GM12878 (cell line): ENCODE data around the gene TTC31. TPM values are rescaled to one million over a fixed set of nuclear protein-coding genes. Genes with fewer than 3 reads are reported as not detected.

Experiments
- ATAC-seq: fragments of 200-7000 bp; cut with Tn5 transposase; 3 replicates; pipeline ENCODE4 v1.9.1; 2020; ENCODE audit warnings: mild to moderate bottlenecking, moderate library complexity
- BruUV-seq: library from RNA; stranded (reverse); fragments of 400-500 nt; replicated peaks from 2 replicates; lab custom pipeline; 2021; lab: Mats Ljungman, UMichigan
- CTCF ChIA-PET: fragments of 300-600 bp; sonication (Branson Sonifier 250); formaldehyde crosslinking; extraction: SDS; loops from one replicate; lab custom pipeline; 2021; ENCODE audit warnings: inconsistent platforms; lab: Yijun Ruan, JAX
- POLR2A ChIA-PET: fragments of 350-600 bp; formaldehyde crosslinking; extraction: SDS; loops from one replicate; lab custom pipeline; 2021; ENCODE audit warnings: inconsistent platforms; lab: Charles Lee
- RAD21 ChIA-PET: fragments of 300-600 bp; sonication (Branson Sonifier 250); formaldehyde crosslinking; loops from one replicate; lab custom pipeline; 2023; ENCODE audit warnings: antibody characterized with exemption; ENCODE audit not compliant: unreplicated experiment; lab: Charles Lee
- SMC1A ChIA-PET: fragments of 300-600 bp; sonication (Branson Sonifier 250); formaldehyde crosslinking; loops from one replicate; lab custom pipeline; 2023; ENCODE audit not compliant: unreplicated experiment, uncharacterized antibody; lab: Charles Lee
- DNase-seq: peaks from one replicate; pipeline ENCODE4 v3.0.0-alpha.2; 2011; ENCODE audit warnings: low read depth, low spot score
- FAIRE-seq: peaks from 3 replicates; lab custom pipeline; 2011; peaks lifted over from hg19 to GRCh38; lab: Jason Lieb, UNC
- H2AFZ ChIP-seq: 2 replicates; pipeline ENCODE4 v1.6.0; 2011; ENCODE audit warnings: low read depth, low read length, control low read depth; ENCODE audit not compliant: control insufficient read depth
- H3K27ac ChIP-seq: 2 replicates; pipeline ENCODE4 v1.5.1; 2011; ENCODE audit warnings: control low read depth; ENCODE audit not compliant: control insufficient read depth, insufficient read depth
- H3K27me3 ChIP-seq, 2 experiments: replicated peaks in 1 of 2; 2 replicates each; pipeline versions ENCODE4 v1.6.0 to v1.6.1; 2011; ENCODE audit warnings: low read length in 1 of 2; ENCODE audit not compliant: control insufficient read depth in 2 of 2, insufficient read depth in 2 of 2
- H3K36me3 ChIP-seq, 2 experiments: 2 replicates each; pipeline ENCODE4 v1.5.1; 2011; ENCODE audit warnings: low read length in 1 of 2; ENCODE audit not compliant: control insufficient read depth in 2 of 2, insufficient read depth in 2 of 2
- H3K4me1 ChIP-seq: 2 replicates; pipeline ENCODE4 v1.6.1; 2011; ENCODE audit warnings: mild to moderate bottlenecking, low read length, moderate library complexity, mixed read lengths; ENCODE audit not compliant: control insufficient read depth, insufficient read depth
- H3K4me2 ChIP-seq: 2 replicates; pipeline ENCODE4 v1.6.0; 2011; ENCODE audit warnings: control low read depth; ENCODE audit not compliant: control insufficient read depth, insufficient read depth
- H3K4me3 ChIP-seq: fragments of 200-600 bp; sonication (generic); 2 replicates; pipeline ENCODE4 v1.5.1; 2016
- H3K79me2 ChIP-seq: 2 replicates; pipeline ENCODE4 v1.6.0; 2011; ENCODE audit warnings: low read length; ENCODE audit not compliant: control insufficient read depth, insufficient read depth
- H3K9ac ChIP-seq: 2 replicates; pipeline ENCODE4 v1.8.0; 2011; ENCODE audit warnings: low read length, control low read depth, mixed read lengths; ENCODE audit not compliant: control insufficient read depth, insufficient read depth
- H3K9me3 ChIP-seq: replicated peaks from 3 replicates; pipeline ENCODE4 v1.5.1; 2011; ENCODE audit warnings: mild to moderate bottlenecking, low read length; ENCODE audit not compliant: control insufficient read depth, insufficient read depth
- H4K20me1 ChIP-seq: 2 replicates; pipeline ENCODE4 v1.6.0; 2011; ENCODE audit not compliant: control insufficient read depth, insufficient read depth
- ATF3 ChIP-seq: IDR thresholded peaks from 2 replicates; pipeline ENCODE4 v1.6.1; 2011; ENCODE audit warnings: low read depth, mild to moderate bottlenecking, low read length, moderate library complexity, borderline replicate concordance; ENCODE audit errors: extremely low read depth
- CHD4 ChIP-seq: fragments of 200-600 bp; sonication (generic); IDR thresholded peaks from 2 replicates; pipeline ENCODE4 v1.6.1; 2016; ENCODE audit warnings: mild to moderate bottlenecking
- E2F8 ChIP-seq: fragments of 450-650 bp; IDR thresholded peaks from 2 replicates; pipeline ENCODE4 v1.6.1; 2018; ENCODE audit warnings: mild to moderate bottlenecking, low read depth, moderate library complexity; ENCODE audit not compliant: partially characterized antibody
- E4F1 ChIP-seq: fragments of 450-650 bp; IDR thresholded peaks from 2 replicates; pipeline ENCODE4 v1.6.1; 2018; ENCODE audit warnings: borderline replicate concordance, mild to moderate bottlenecking; ENCODE audit not compliant: partially characterized antibody
- ELK1 ChIP-seq: IDR thresholded peaks from 2 replicates; pipeline ENCODE4 v1.6.1; 2012; ENCODE audit warnings: low read depth, low read length, improper control_type of control experiment
- HSF1 ChIP-seq: fragments of 150-350 bp; IDR thresholded peaks from 2 replicates; pipeline ENCODE4 v1.6.1; 2014; ENCODE audit warnings: mild to moderate bottlenecking, low read depth, low read length
- IKZF1 ChIP-seq: fragments of 450-650 bp; conservative IDR thresholded peaks from 2 replicates; pipeline ENCODE4 v1.6.1; 2017; ENCODE audit warnings: antibody characterized with exemption, mild to moderate bottlenecking
- NFYA ChIP-seq: IDR thresholded peaks from 2 replicates; pipeline ENCODE4 v1.6.1; 2011; ENCODE audit warnings: low read depth, mild to moderate bottlenecking, low read length, improper control_type of control experiment, borderline replicate concordance
- POU2F2 ChIP-seq: IDR thresholded peaks from 3 replicates; pipeline ENCODE4 v1.6.1; 2011; ENCODE audit warnings: low read depth, mild to moderate bottlenecking, low read length, borderline replicate concordance
- RBBP5 ChIP-seq: fragments of 200-600 bp; sonication (generic); conservative IDR thresholded peaks from 2 replicates; pipeline ENCODE4 v1.6.1; 2016
- RUNX3 ChIP-seq: IDR thresholded peaks from 2 replicates; pipeline ENCODE4 v1.6.1; 2012; ENCODE audit warnings: low read length, inconsistent platforms
- TBL1XR1 ChIP-seq: IDR thresholded peaks from 2 replicates; pipeline ENCODE4 v1.6.1; 2012; ENCODE audit warnings: low read depth, low read length, improper control_type of control experiment
- YY1 ChIP-seq: IDR thresholded peaks from 2 replicates; pipeline ENCODE4 v1.6.1; 2011; ENCODE audit warnings: low read depth, mild to moderate bottlenecking, low read length
- ZNF207 ChIP-seq: fragments of 450-650 bp; IDR thresholded peaks from 2 replicates; pipeline ENCODE4 v1.6.1; 2014; ENCODE audit warnings: antibody characterized with exemption, mild to moderate bottlenecking, borderline replicate concordance
- WGBS: methylation state at CpG from one replicate; pipeline ENCODE4 v1.1.6; 2016; ENCODE audit warnings: low lambda C conversion rate; ENCODE audit not compliant: insufficient replicate concordance, insufficient coverage; ENCODE audit errors: missing lambda C conversion rate; 5-methylcytosine and 5-hydroxymethylcytosine counted together
- in situ Hi-C: fragments of 300-500 bp; cut with MboI; formaldehyde crosslinking; loops from 9 replicates; pipeline ENCODE4 v1.14.3; 2018; ENCODE audit warnings: mixed read lengths
- intact Hi-C: fragments of 100-400 bp; cut with micrococcal nuclease; formaldehyde crosslinking; loops from one replicate; pipeline ENCODE4 v1.14.2; 2022; ENCODE audit not compliant: unreplicated experiment
- polyA plus RNA-seq, 11 experiments: library from polyadenylated mRNA; depleted of rRNA in 4 of 11; unstranded in 6 of 11; stranded (reverse) in 5 of 11; fragments of >200 nt; fragmentation: Nextera tagmentation in 4 of 11; fragmentation: Illumina TruSeq in 1 of 11; extraction: Ambion mirVana in 4 of 11; extraction: Trizol in 1 of 11; gene quantifications; 1 replicate in 1 of 11; 2 replicates in 10 of 11; pipeline versions ENCODE4 v1.2.1 to v1.2.3, GENCODE V29; 2011 to 2016; ENCODE audit warnings: inconsistent platforms in 2 of 11, missing spikeins in 2 of 11, low read depth in 1 of 11
- total RNA-seq, 4 experiments: library from RNA; depleted of rRNA in 3 of 4; stranded (reverse); fragments of >200 nt in 3 of 4; fragmentation: Illumina TruSeq in 1 of 4; extraction: Trizol in 1 of 4; gene quantifications; 2 replicates each; pipeline versions ENCODE4 v1.2.1 to v1.2.3, GENCODE V29; 2013 to 2021

TTC31 gene
- total and polyA plus RNA-seq, 10 of the 15 experiments (the other 5 are each of a cell fraction or from before 2014, with no cell fraction given), result 6.5 to 34.9 (median 25.9) TPM

- H3K9me3 ChIP-seq, result no peaks in the 10 kb centered on the region
- SMC1A ChIA-PET, result interaction anchor here (1.4 to 9.9 kb wide), 4 partner anchors 18 to 60 kb away, joined by 3 to 208 read pairs (median 30); partner anchors contain the start of gene PCGF1
- 73% methylated on average over 11 of the region's 11 CpGs for WGBS
- TF ChIP-seq HSF1 (no peak), RUNX3 (no peak), TBL1XR1 (no peak), IKZF1 (no peak), YY1 (no peak), CHD4 (no peak), E2F8 (no peak), ELK1 (no peak), POU2F2 (no peak), E4F1 (no peak), RBBP5 (no peak), ZNF207 (no peak), ATF3 (no peak), NFYA (no peak)
- no peak for ATAC-seq
- intact Hi-C loops (no loop called here), in situ Hi-C loops (no loop called here)
- no peak for DNase-seq
- H3K79me2 ChIP-seq, result peaks cover 46% of the 10 kb centered on the region
- peaks cover 30% of the 10 kb centered on the region for H3K4me1 ChIP-seq
- no peak overlapping the region for H3K27ac ChIP-seq
- H4K20me1 ChIP-seq, result no peaks in the 10 kb centered on the region
- no peak overlapping the region for H2AFZ ChIP-seq
- no peak overlapping the region for H3K9ac ChIP-seq
- FAIRE-seq, result no peak
- H3K36me3 ChIP-seq, result peaks cover 12 to 23% of the 10 kb centered on the region in 2 experiments
- CTCF ChIA-PET, result interaction anchor here (1.1 to 10.4 kb wide), 6 partner anchors 19 to 60 kb away, joined by 4 to 226 read pairs (median 51); partner anchors contain the start of genes CCDC142, PCGF1 and TTC31
- POLR2A ChIA-PET, result interaction anchor here (0.7 to 2.6 kb wide), 6 partner anchors 18 to 60 kb away, joined by 3 to 10 read pairs (median 4); partner anchors contain the start of gene PCGF1
- peak overlapping the region; percentile 46 for H3K4me2 ChIP-seq
- no TSS peak for BruUV-seq
- RAD21 ChIA-PET, result interaction anchor here (1.1 to 7.5 kb wide), 3 partner anchors 44 to 91 kb away, joined by 3 to 158 read pairs (median 7); partner anchors contain the start of genes CCDC142 and TTC31
- no peak overlapping the region for H3K4me3 ChIP-seq
- H3K27me3 ChIP-seq, result no peaks in the 10 kb centered on the region
Observed at GRCh38 chr2:74526649-74527230, 43.9 kb downstream of the TTC31 start.
